Measurements from ENCODE around the gene EPDR1.

DNA sequence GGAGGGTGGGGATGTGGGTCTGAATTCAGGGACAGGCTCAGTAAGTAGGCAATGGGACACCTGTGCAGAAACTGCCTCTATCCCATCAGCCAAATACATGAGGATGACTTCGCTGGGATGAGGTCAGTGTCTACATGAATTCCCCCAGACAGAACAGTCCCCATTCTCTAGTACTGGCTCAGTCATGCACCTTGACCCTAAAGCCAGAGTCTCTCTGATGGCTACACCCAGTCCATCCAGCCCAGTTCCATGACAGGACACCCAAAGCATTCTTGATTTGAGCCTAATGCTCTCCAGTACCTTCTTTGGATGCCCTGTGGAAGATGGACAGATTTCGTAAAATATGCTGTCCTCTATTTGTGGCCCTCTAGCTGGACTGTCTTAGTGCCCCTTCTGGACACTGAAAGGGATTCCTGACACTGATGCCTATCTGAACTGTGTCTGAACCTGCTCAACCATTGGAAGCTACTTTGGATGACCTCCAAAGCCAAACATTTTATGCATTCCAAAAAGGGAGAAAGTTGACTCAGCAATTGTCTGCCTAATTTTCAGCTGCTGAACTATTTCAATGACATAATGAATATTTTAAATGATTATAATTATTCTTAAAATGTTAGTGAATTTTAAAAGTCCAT lies 18.4 kb upstream of the EPDR1 start:
- no peak for TF ChIP-seq CTCF (conservative IDR thresholded peaks at IDR 0.05; ENCODE audit: low read depth, low read length)
- TF ChIP-seq EZH2 (IDR thresholded peaks at IDR 0.05; ENCODE audit: borderline replicate concordance, low read depth, low read length, poor library complexity, severe bottlenecking), result no peak
